ENCODE measurements around the gene EPHA6.

- TF ChIP-seq POLR2A (IDR thresholded peaks at IDR 0.05; ENCODE audit: low read depth, low read length) (no peak), TAF1 (IDR thresholded peaks at IDR 0.05; ENCODE audit: low read depth, low read length) (no peak), POLR2AphosphoS5 (IDR thresholded peaks at IDR 0.05; ENCODE audit: low read depth, low read length) (no peak), SPI1 (IDR thresholded peaks at IDR 0.05; ENCODE audit: low read depth, low read length) (no peak), POU2F2 (IDR thresholded peaks at IDR 0.05; ENCODE audit: low read depth, low read length) (no peak), PAX5 (IDR thresholded peaks at IDR 0.05; ENCODE audit: insufficient read depth, low read length, severe bottlenecking) (no peak)
Observed at GRCh38 chr3:97719156-97719821, 904.9 kb downstream of the EPHA6 start.
